Measurements from ENCODE around the gene BAIAP2.
"Not testable (repeated sequence)": the region's sequence is repeated elsewhere in the genome, so short reads cannot be mapped to it uniquely, and the experiment has no call there.

BAIAP2 gene

GRCh38 chr17:81002013-81002384 is 33.0 kb upstream of the BAIAP2 start:
- DNase-seq, result no peak

GRCh38 chr17:81002409-81003361 is 32.3 kb upstream of the BAIAP2 start:
- no peak for DNase-seq

GRCh38 chr17:81003711-81004475 is 31.1 kb upstream of the BAIAP2 start:
- no peak for DNase-seq

- no peak for DNase-seq
These were observed 28.1 kb upstream of the BAIAP2 start for GRCh38 chr17:81006891-81007290.

GRCh38 chr17:81008140-81008539 is 26.8 kb upstream of the BAIAP2 start:
- DNase-seq, result no peak

GRCh38 chr17:81009136-81009535 is 25.8 kb upstream of the BAIAP2 start:
- DNase-seq, result no peak

GRCh38 chr17:81010935-81011334 is 24.0 kb upstream of the BAIAP2 start:
- DNase-seq, result no peak

GRCh38 chr17:81011951-81012350 is 23.0 kb upstream of the BAIAP2 start:
- no peak for DNase-seq

- DNase-seq, result no peak
These were observed 22.1 kb upstream of the BAIAP2 start for GRCh38 chr17:81012574-81013447.

GRCh38 chr17:81013642-81014041 is 21.3 kb upstream of the BAIAP2 start:
- DNase-seq, result no peak

GRCh38 chr17:81015136-81015535 is 19.8 kb upstream of the BAIAP2 start:
- DNase-seq, result no peak

GRCh38 chr17:81016575-81016974 is 18.4 kb upstream of the BAIAP2 start:
- no peak for DNase-seq

GRCh38 chr17:81017330-81017729 is 17.6 kb upstream of the BAIAP2 start:
- DNase-seq, result not testable (repeated sequence)

GRCh38 chr17:81018044-81018802 is 16.7 kb upstream of the BAIAP2 start:
- no peak for DNase-seq

GRCh38 chr17:81019563-81020442 is 15.1 kb upstream of the BAIAP2 start:
- DNase-seq, result no peak

GRCh38 chr17:81020443-81020766 is 14.5 kb upstream of the BAIAP2 start:
- DNase-seq, result no peak

GRCh38 chr17:81020767-81021497 is 14.0 kb upstream of the BAIAP2 start:
- DNase-seq, result no peak

- DNase-seq, result no peak
These were observed 13.2 kb upstream of the BAIAP2 start for GRCh38 chr17:81021531-81022343.

GRCh38 chr17:81022344-81022676 is 12.6 kb upstream of the BAIAP2 start:
- no peak for DNase-seq

Data from SW 1271 (cell line).